CD4-positive, alpha-beta T cell (primary cell): ENCODE results near the gene EGLN3. TPM values are rescaled to one million over a fixed set of nuclear protein-coding genes. Genes with fewer than 3 reads are reported as not detected.

Experiments
- ATAC-seq: fragments of 200-7000 bp; cut with Tn5 transposase; one replicate; pipeline ENCODE4 v1.10.0; 2022; ENCODE audit warnings: mild to moderate bottlenecking; ENCODE audit not compliant: poor library complexity
- CTCF ChIA-PET: fragments of 350-600 bp; sonication (Branson Sonifier 250); formaldehyde crosslinking; loops from one replicate; lab custom pipeline; 2021; ENCODE audit warnings: antibody characterized with exemption, inconsistent platforms; lab: Charles Lee
- POLR2A ChIA-PET: fragments of 350-600 bp; sonication (Branson Sonifier 250); formaldehyde crosslinking; loops from one replicate; lab custom pipeline; 2021; ENCODE audit warnings: antibody characterized with exemption, inconsistent platforms; lab: Charles Lee
- DNase-seq, 14 experiments: peaks; one replicate each; pipeline ENCODE4 v3.0.0-alpha.2; 2013 to 2020; ENCODE audit warnings: mixed read lengths in 2 of 14
- H3K27ac ChIP-seq, 2 donors: one replicate each; pipeline versions ENCODE4 v1.5.1 to v1.7.0; 2013; ENCODE audit warnings: low read length in 2 of 2, low read depth in 1 of 2, mild to moderate bottlenecking in 1 of 2
- H3K27me3 ChIP-seq, 2 experiments: 1 replicate in 1 of 2; 2 replicates in 1 of 2; pipeline versions ENCODE4 v1.6.1 to v1.7.0; 2013; ENCODE audit warnings: low read length in 2 of 2, control low read depth in 1 of 2, mild to moderate bottlenecking in 1 of 2, moderate library complexity in 1 of 2; ENCODE audit not compliant: insufficient read depth in 2 of 2, control insufficient read depth in 1 of 2
- H3K36me3 ChIP-seq: one replicate; pipeline ENCODE4 v1.6.1; 2013; ENCODE audit warnings: low read length, control low read depth; ENCODE audit not compliant: insufficient read depth
- H3K4me1 ChIP-seq: one replicate; pipeline ENCODE4 v1.6.1; 2013; ENCODE audit warnings: low read length, control low read depth; ENCODE audit not compliant: insufficient read depth
- H3K4me3 ChIP-seq: one replicate; pipeline ENCODE4 v1.5.1; 2013; ENCODE audit warnings: mild to moderate bottlenecking, low read length, moderate library complexity
- H3K9me3 ChIP-seq, 2 experiments: 1 replicate in 1 of 2; 2 replicates in 1 of 2; pipeline versions ENCODE4 v1.6.1 to v1.7.0; 2013; ENCODE audit warnings: low read length in 2 of 2, mild to moderate bottlenecking in 2 of 2, control low read depth in 1 of 2, moderate library complexity in 1 of 2; ENCODE audit not compliant: control insufficient read depth in 1 of 2, insufficient read depth in 1 of 2
- H3K27ac Mint-ChIP-seq: one replicate; pipeline ENCODE4 v1.8.0; 2020; ENCODE audit warnings: mixed read lengths
- H3K27me3 Mint-ChIP-seq: one replicate; pipeline ENCODE4 v1.8.0; 2021; ENCODE audit warnings: mixed read lengths
- H3K36me3 Mint-ChIP-seq: one replicate; pipeline ENCODE4 v1.8.0; 2021; ENCODE audit warnings: low read depth, mixed read lengths
- H3K4me1 Mint-ChIP-seq: one replicate; pipeline ENCODE4 v1.8.0; 2021; ENCODE audit warnings: low read depth, mixed read lengths
- H3K4me3 Mint-ChIP-seq: one replicate; pipeline ENCODE4 v1.8.0; 2020; ENCODE audit warnings: mild to moderate bottlenecking, mixed read lengths
- H3K9me3 Mint-ChIP-seq: one replicate; pipeline ENCODE4 v1.8.0; 2020; ENCODE audit warnings: mixed read lengths
- CTCF ChIP-seq: fragments of 200-600 bp; IDR thresholded peaks from one replicate; pipeline ENCODE4 v1.8.0; 2022; ENCODE audit warnings: antibody characterized with exemption, mild to moderate bottlenecking
- intact Hi-C, 2 experiments: fragments of 100-400 bp; cut with DNase I in 1 of 2; cut with micrococcal nuclease in 1 of 2; formaldehyde crosslinking; loops; one replicate each; pipeline versions ENCODE4 v1.15.1 to v1.9.0; 2023 to 2025; cut with DNase I, micrococcal nuclease
- total RNA-seq, 174 experiments: library from RNA in 2 of 174; stranded (reverse) in 2 of 174; gene quantifications; one replicate each; pipeline ENCODE4 v1.2.3 and lab custom pipeline; 2021 to 2026

The EGLN3 gene
- total RNA-seq, 2 experiments from 2014 or later = 1.1 to 1.3 TPM

- Histone ChIP-seq H3K27ac (no peak overlapping the region), H3K27me3 (no peaks in the 10 kb centered on the region), H3K9me3 (peaks cover 0 to 5% of the 10 kb centered on the region in 2 experiments), H3K36me3 (no peaks in the 10 kb centered on the region), H3K4me3 (no peak overlapping the region), H3K4me1 (no peaks in the 10 kb centered on the region)
- intact Hi-C loops = no loop called here
- TF ChIP-seq CTCF = no peak
- no peak overlapping the region for H3K27ac Mint-ChIP-seq
- no peaks in the 10 kb centered on the region for H3K9me3 Mint-ChIP-seq
- H3K36me3 Mint-ChIP-seq = no peaks in the 10 kb centered on the region
- DNase-seq (no peak), ATAC-seq (no peak)
- POLR2A ChIA-PET = no interaction called here
- H3K27me3 Mint-ChIP-seq = no peaks in the 10 kb centered on the region
- H3K4me1 Mint-ChIP-seq = no peaks in the 10 kb centered on the region
- H3K4me3 Mint-ChIP-seq = no peak overlapping the region
- CTCF ChIA-PET = no interaction called here
Observed at GRCh38 chr14:33908540-33909223, 42.2 kb downstream of the EGLN3 start.

- H3K4me1 ChIP-seq = no peaks in the 10 kb centered on the region
- no peaks in the 10 kb centered on the region for H3K36me3 ChIP-seq
- POLR2A ChIA-PET = no interaction called here
- Mint-ChIP-seq H3K4me1 (no peaks in the 10 kb centered on the region), H3K36me3 (no peaks in the 10 kb centered on the region), H3K9me3 (no peaks in the 10 kb centered on the region), H3K27me3 (no peaks in the 10 kb centered on the region), H3K27ac (no peak overlapping the region), H3K4me3 (no peak overlapping the region)
- no peak overlapping the region for H3K4me3 ChIP-seq
- peaks cover 0 to 10% of the 10 kb centered on the region in 2 experiments for H3K9me3 ChIP-seq
- CTCF ChIA-PET = no interaction called here
- intact Hi-C loops = no loop called here
- ATAC-seq (no peak), DNase-seq (no peak)
- no peak for TF ChIP-seq CTCF
- H3K27ac ChIP-seq = no peak overlapping the region
- no peaks in the 10 kb centered on the region for H3K27me3 ChIP-seq
Observed at GRCh38 chr14:33906968-33907367, 43.9 kb downstream of the EGLN3 start.

- no peak overlapping the region for H3K4me3 Mint-ChIP-seq
- ATAC-seq (no peak), DNase-seq (no peak)
- TF ChIP-seq CTCF = no peak
- Histone ChIP-seq H3K9me3 (peaks cover 0 to 21% of the 10 kb centered on the region in 2 experiments), H3K4me3 (no peak overlapping the region), H3K27me3 (no peaks in the 10 kb centered on the region), H3K36me3 (no peaks in the 10 kb centered on the region), H3K27ac (no peak overlapping the region), H3K4me1 (no peaks in the 10 kb centered on the region)
- no peaks in the 10 kb centered on the region for H3K4me1 Mint-ChIP-seq
- intact Hi-C loops = no loop called here
- no peaks in the 10 kb centered on the region for H3K36me3 Mint-ChIP-seq
- no peak overlapping the region for H3K27ac Mint-ChIP-seq
- ChIA-PET CTCF (no interaction called here), POLR2A (no interaction called here)
- no peaks in the 10 kb centered on the region for H3K9me3 Mint-ChIP-seq
- peaks cover 3% of the 10 kb centered on the region for H3K27me3 Mint-ChIP-seq
Observed at GRCh38 chr14:33904609-33905008, 46.3 kb downstream of the EGLN3 start.
